ENCODE results near the gene CCDC141. TPM values are rescaled to one million over a fixed set of nuclear protein-coding genes. Genes with fewer than 3 reads are reported as not detected.
"Not testable (repeated sequence)": the region's sequence is repeated elsewhere in the genome, so short reads cannot be mapped to it uniquely, and the experiment has no call there.

The CCDC141 gene
- total RNA-seq, 6 experiments from 2014 or later: 0.03 to 0.05 TPM; not detected in 4

- Mint-ChIP-seq H3K9me3 (no peaks in the 10 kb centered on the region), H3K27me3 (ENCODE audit: insufficient read depth) (peaks cover 4% of the 10 kb centered on the region), H3K4me1 (ENCODE audit: low read depth) (no peaks in the 10 kb centered on the region), H3K4me3 (no peak overlapping the region), H3K27ac (no peak overlapping the region), H3K36me3 (ENCODE audit: low read depth) (no peaks in the 10 kb centered on the region)
- no peak for DNase-seq
- TF ChIP-seq CTCF (IDR thresholded peaks at IDR 0.05): peak; percentile 43
Observed at GRCh38 chr2:179020156-179020750, 29.7 kb downstream of the CCDC141 start.

GRCh38 chr2:179019260-179019659 lies 30.7 kb downstream of the CCDC141 start:
- Mint-ChIP-seq H3K9me3 (no peaks in the 10 kb centered on the region), H3K27me3 (ENCODE audit: insufficient read depth) (peaks cover 1% of the 10 kb centered on the region; the same call in 1 of the 2 replicates), H3K4me1 (ENCODE audit: low read depth) (no peaks in the 10 kb centered on the region), H3K27ac (no peak overlapping the region), H3K4me3 (no peak overlapping the region), H3K36me3 (ENCODE audit: low read depth) (no peaks in the 10 kb centered on the region)
- no peak for TF ChIP-seq CTCF (IDR thresholded peaks at IDR 0.05)
- no peak for DNase-seq

- Mint-ChIP-seq H3K27me3 (ENCODE audit: insufficient read depth) (peaks cover 1% of the 10 kb centered on the region; the same call in 1 of the 2 replicates), H3K4me3 (no peak overlapping the region), H3K9me3 (peaks cover 7% of the 10 kb centered on the region; the same call in 1 of the 2 replicates), H3K4me1 (ENCODE audit: low read depth) (no peaks in the 10 kb centered on the region), H3K36me3 (ENCODE audit: low read depth) (no peaks in the 10 kb centered on the region), H3K27ac (no peak overlapping the region)
- no peak for DNase-seq
- no peak for TF ChIP-seq CTCF (IDR thresholded peaks at IDR 0.05)
Observed at GRCh38 chr2:179017773-179018357, 32.1 kb downstream of the CCDC141 start.

GRCh38 chr2:179014189-179014588 lies 35.7 kb downstream of the CCDC141 start:
- H3K9me3 Mint-ChIP-seq: peaks cover 15% of the 10 kb centered on the region
- H3K27me3 Mint-ChIP-seq (ENCODE audit: insufficient read depth); H3K4me1 Mint-ChIP-seq (ENCODE audit: low read depth); H3K27ac Mint-ChIP-seq; H3K36me3 Mint-ChIP-seq (ENCODE audit: low read depth); H3K4me3 Mint-ChIP-seq; DNase-seq: not testable (repeated sequence)

- peaks cover 2% of the 10 kb centered on the region; the same call in 1 of the 2 replicates for H3K27me3 Mint-ChIP-seq (ENCODE audit: insufficient read depth)
- H3K4me3 Mint-ChIP-seq: no peak overlapping the region
- peaks cover 11% of the 10 kb centered on the region for H3K9me3 Mint-ChIP-seq
- H3K4me1 Mint-ChIP-seq (ENCODE audit: low read depth): no peaks in the 10 kb centered on the region
- no peak for TF ChIP-seq CTCF (IDR thresholded peaks at IDR 0.05)
- no peak overlapping the region for H3K27ac Mint-ChIP-seq
- no peaks in the 10 kb centered on the region for H3K36me3 Mint-ChIP-seq (ENCODE audit: low read depth)
- no peak for DNase-seq
Observed at GRCh38 chr2:179005976-179006375, 44.0 kb downstream of the CCDC141 start.

GRCh38 chr2:178999476-178999875 lies 50.5 kb downstream of the CCDC141 start:
- DNase-seq: no peak
- Mint-ChIP-seq H3K9me3 (peaks cover 16% of the 10 kb centered on the region), H3K4me1 (ENCODE audit: low read depth) (no peaks in the 10 kb centered on the region), H3K27ac (no peak overlapping the region), H3K36me3 (ENCODE audit: low read depth) (no peaks in the 10 kb centered on the region), H3K4me3 (no peak overlapping the region), H3K27me3 (ENCODE audit: insufficient read depth) (no peaks in the 10 kb centered on the region; the same call in 1 of the 2 replicates)
- TF ChIP-seq CTCF (IDR thresholded peaks at IDR 0.05): no peak

All from HFFc6 (cell line).